ENCODE measurements around the gene COL28A1. TPM values are rescaled to one million over a fixed set of nuclear protein-coding genes. Genes with fewer than 3 reads are reported as not detected.

COL28A1 gene
- total RNA-seq, 1 experiment from 2014 or later, result 7.3 TPM

GRCh38 chr7:7548407-7548806 is 12.7 kb upstream of the COL28A1 start:
- no peaks in the 10 kb centered on the region for H3K9me3 Mint-ChIP-seq (ENCODE audit: unreplicated experiment)
- no peaks in the 10 kb centered on the region for H3K36me3 ChIP-seq (ENCODE audit: control insufficient read depth, insufficient read depth, low read length)
- no peaks in the 10 kb centered on the region for H3K27me3 Mint-ChIP-seq (ENCODE audit: insufficient read depth, unreplicated experiment)
- no peaks in the 10 kb centered on the region for H3K4me1 Mint-ChIP-seq (ENCODE audit: low read depth, unreplicated experiment)
- POLR2A ChIA-PET, result no interaction called here
- H3K27ac Mint-ChIP-seq (ENCODE audit: unreplicated experiment), result no peak overlapping the region
- H3K4me3 Mint-ChIP-seq (ENCODE audit: unreplicated experiment), result no peak overlapping the region
- no peaks in the 10 kb centered on the region for H3K9me3 ChIP-seq
- BruUV-seq (replicated peaks), result no TSS peak
- intact Hi-C loops (cut with micrococcal nuclease; ENCODE audit: unreplicated experiment), result no loop called here
- DNase-seq, result no peak
- H3K4me3 ChIP-seq (ENCODE audit: low read depth, low read length), result no peak overlapping the region
- no peaks in the 10 kb centered on the region for H3K27me3 ChIP-seq (replicated peaks; ENCODE audit: control insufficient read depth, insufficient read depth, low read length)
- CTCF ChIA-PET, result no interaction called here
- no peak for TF ChIP-seq CTCF (IDR thresholded peaks at IDR 0.05; ENCODE audit: insufficient read depth in 1 of 2, low read depth in 1 of 2, low read length in 1 of 2, severe bottlenecking in 1 of 2, unreplicated experiment in 1 of 2)
- no peaks in the 10 kb centered on the region for H3K4me1 ChIP-seq
- H3K36me3 Mint-ChIP-seq (ENCODE audit: insufficient read depth, unreplicated experiment), result peaks cover 7% of the 10 kb centered on the region

- Histone ChIP-seq H3K4me3 (ENCODE audit: low read depth, low read length) (no peak overlapping the region), H3K9me3 (no peaks in the 10 kb centered on the region), H3K27me3 (replicated peaks; ENCODE audit: control insufficient read depth, insufficient read depth, low read length) (no peaks in the 10 kb centered on the region), H3K4me1 (peaks cover 7% of the 10 kb centered on the region), H3K36me3 (ENCODE audit: control insufficient read depth, insufficient read depth, low read length) (no peaks in the 10 kb centered on the region)
- Mint-ChIP-seq H3K36me3 (ENCODE audit: insufficient read depth, unreplicated experiment) (no peaks in the 10 kb centered on the region), H3K27ac (ENCODE audit: unreplicated experiment) (no peak overlapping the region), H3K9me3 (ENCODE audit: unreplicated experiment) (no peaks in the 10 kb centered on the region), H3K4me3 (ENCODE audit: unreplicated experiment) (no peak overlapping the region), H3K27me3 (ENCODE audit: insufficient read depth, unreplicated experiment) (no peaks in the 10 kb centered on the region), H3K4me1 (ENCODE audit: low read depth, unreplicated experiment) (peaks cover 18% of the 10 kb centered on the region)
- POLR2A ChIA-PET, result interaction anchor here (0.5 kb wide), 1 partner anchor 100 kb away, joined by 3 read pairs; no protein-coding TSS in a partner anchor
- no TSS peak for BruUV-seq (replicated peaks)
- intact Hi-C loops (cut with micrococcal nuclease; ENCODE audit: unreplicated experiment), result loop anchor here (5.0 kb wide), 1 partner anchor 590 kb away; no protein-coding TSS in a partner anchor
- no peak for TF ChIP-seq CTCF (IDR thresholded peaks at IDR 0.05; ENCODE audit: insufficient read depth in 1 of 2, low read depth in 1 of 2, low read length in 1 of 2, severe bottlenecking in 1 of 2, unreplicated experiment in 1 of 2)
- no peak for DNase-seq
- CTCF ChIA-PET, result interaction anchor here (1.0 kb wide), 1 partner anchor 439 kb away, joined by 3 read pairs; no protein-coding TSS in a partner anchor
Observed at GRCh38 chr7:7542251-7542835, 6.7 kb upstream of the COL28A1 start.

GRCh38 chr7:7539711-7540110 is 4.0 kb upstream of the COL28A1 start:
- intact Hi-C loops (cut with micrococcal nuclease; ENCODE audit: unreplicated experiment), result loop anchor here (2.0 to 5.0 kb wide), 4 partner anchors 357 to 587 kb away; partner anchors contain the start of gene C1GALT1
- no peaks in the 10 kb centered on the region for H3K36me3 ChIP-seq (ENCODE audit: control insufficient read depth, insufficient read depth, low read length)
- H3K4me1 ChIP-seq, result peaks cover 7% of the 10 kb centered on the region
- TF ChIP-seq CTCF (IDR thresholded peaks at IDR 0.05; ENCODE audit: insufficient read depth in 1 of 2, low read depth in 1 of 2, low read length in 1 of 2, severe bottlenecking in 1 of 2, unreplicated experiment in 1 of 2), result no peak
- Mint-ChIP-seq H3K4me3 (ENCODE audit: unreplicated experiment) (no peak overlapping the region), H3K36me3 (ENCODE audit: insufficient read depth, unreplicated experiment) (no peaks in the 10 kb centered on the region), H3K4me1 (ENCODE audit: low read depth, unreplicated experiment) (peaks cover 18% of the 10 kb centered on the region), H3K9me3 (ENCODE audit: unreplicated experiment) (no peaks in the 10 kb centered on the region), H3K27ac (ENCODE audit: unreplicated experiment) (no peak overlapping the region), H3K27me3 (ENCODE audit: insufficient read depth, unreplicated experiment) (no peaks in the 10 kb centered on the region)
- H3K27me3 ChIP-seq (replicated peaks; ENCODE audit: control insufficient read depth, insufficient read depth, low read length), result no peaks in the 10 kb centered on the region
- no peak for DNase-seq
- BruUV-seq (replicated peaks), result no TSS peak
- CTCF ChIA-PET, result no interaction called here
- POLR2A ChIA-PET, result no interaction called here
- no peaks in the 10 kb centered on the region for H3K9me3 ChIP-seq
- H3K4me3 ChIP-seq (ENCODE audit: low read depth, low read length), result no peak overlapping the region
